GM19372 (cell line): Measurements from ENCODE around the gene IFT80.

Source experiments
- ATAC-seq: cut with Tn5 transposase; IDR thresholded peaks from one replicate; pipeline ENCODE4 v1.9.1; 2021; ENCODE audit warnings: mild to moderate bottlenecking, low read depth, moderate library complexity; ENCODE audit not compliant: unreplicated experiment

The IFT80 gene

DNA sequence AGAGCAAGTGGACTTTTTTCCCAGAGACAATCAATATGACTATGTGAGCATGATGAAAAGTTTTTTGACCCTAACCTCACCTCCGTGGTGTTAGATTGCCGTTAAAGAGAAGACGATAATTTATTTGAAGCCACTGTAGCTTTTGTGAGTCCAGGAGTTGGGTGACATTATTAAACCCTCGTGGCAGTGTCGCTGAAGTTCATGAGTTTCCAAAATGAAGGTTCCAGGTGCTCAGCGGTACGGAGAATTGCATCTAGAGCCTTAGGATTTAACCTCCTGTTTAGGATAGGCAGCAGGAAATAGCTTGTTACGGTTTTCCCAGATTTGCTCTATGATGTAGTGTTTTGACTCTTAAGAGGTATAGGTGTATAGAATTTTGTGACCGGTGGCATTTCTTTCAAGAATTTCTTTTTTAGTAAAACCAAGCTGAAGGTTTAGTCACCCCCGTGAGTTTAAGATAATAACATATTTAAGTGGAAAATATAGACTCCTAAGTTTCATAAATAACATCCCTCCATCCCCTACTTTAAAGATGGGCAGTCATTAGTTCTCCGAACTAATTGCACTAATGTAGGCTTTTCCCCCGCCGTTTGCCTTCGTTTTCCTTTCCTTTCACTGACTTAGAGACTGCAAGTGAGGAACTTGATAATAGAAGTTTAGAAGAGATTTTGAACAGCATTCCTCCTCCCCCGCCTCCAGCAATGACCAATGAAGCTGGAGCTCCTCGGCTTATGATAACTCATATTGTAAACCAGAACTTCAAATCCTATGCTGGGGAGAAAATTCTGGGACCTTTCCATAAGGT, 2.5 kb upstream of the IFT80 start:
- ATAC-seq, result no peak

DNA sequence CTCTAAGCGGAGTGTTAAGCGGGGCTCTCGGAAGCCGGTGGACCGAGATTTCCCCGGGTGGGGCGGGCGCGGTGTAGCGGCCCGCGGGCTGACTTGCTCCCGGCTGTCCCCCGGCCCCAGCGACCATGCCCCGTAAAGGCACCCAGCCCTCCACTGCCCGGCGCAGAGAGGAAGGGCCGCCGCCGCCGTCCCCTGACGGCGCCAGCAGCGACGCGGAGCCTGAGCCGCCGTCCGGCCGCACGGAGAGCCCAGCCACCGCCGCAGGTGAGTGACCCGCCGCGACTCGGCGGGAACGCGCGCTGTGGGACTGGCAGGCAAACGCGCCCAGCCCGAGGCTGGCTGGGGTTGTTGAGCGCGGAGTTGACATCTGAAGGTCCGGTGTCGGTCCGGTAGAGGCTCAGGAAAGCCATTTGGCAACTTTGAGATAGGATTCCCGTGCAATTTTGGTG, 1.7 kb upstream of the IFT80 start:
- ATAC-seq, result peak; percentile 18

DNA sequence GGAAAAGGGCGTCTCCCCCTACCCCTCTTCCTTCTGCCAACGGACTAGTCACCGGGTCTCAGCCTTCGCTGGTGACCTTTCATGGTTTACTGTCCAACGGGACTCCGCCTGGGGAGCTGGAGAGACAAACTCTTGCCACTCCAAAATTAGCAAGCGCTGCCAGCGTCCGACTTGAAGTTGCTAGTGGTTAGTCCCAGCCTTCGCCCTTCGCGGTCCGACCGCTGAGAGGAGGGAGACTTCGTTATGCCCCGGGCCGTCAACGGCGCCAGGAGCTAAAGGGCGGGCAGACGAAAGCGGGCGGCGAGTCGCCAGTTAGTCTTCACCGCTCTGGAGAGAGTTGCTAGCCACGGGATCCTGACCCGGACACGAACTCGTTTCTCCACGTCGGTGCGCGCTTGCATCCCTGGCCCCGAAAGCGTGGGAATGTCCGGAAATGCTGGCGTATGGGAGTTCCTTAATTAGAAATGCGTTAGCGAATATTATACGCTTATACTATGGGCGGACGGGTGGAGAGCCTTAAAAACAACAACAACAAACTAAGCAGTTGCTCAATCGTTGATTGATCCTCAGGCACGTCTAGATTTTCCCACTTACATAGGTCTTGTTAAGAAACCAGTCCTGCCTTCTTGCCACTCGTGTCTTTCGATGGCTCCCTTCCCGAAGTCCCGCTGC, 1.1 kb upstream of the IFT80 start:
- no peak for ATAC-seq

DNA sequence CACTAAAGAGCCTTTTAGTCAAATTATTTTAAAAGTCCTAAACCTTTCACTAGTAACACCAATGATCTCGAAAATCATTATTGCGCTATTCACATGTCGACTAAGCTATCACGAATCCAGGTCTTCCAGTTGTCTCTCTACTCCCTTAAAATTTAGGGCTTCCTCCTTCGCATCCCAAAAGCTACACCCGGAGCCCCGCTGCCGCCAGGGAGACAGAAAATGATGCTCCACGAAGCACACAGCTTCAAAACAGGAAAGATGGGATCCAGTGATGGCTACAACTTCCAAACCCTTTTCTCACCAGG, 253 bp downstream of the IFT80 start:
- ATAC-seq, result peak; percentile 6

DNA sequence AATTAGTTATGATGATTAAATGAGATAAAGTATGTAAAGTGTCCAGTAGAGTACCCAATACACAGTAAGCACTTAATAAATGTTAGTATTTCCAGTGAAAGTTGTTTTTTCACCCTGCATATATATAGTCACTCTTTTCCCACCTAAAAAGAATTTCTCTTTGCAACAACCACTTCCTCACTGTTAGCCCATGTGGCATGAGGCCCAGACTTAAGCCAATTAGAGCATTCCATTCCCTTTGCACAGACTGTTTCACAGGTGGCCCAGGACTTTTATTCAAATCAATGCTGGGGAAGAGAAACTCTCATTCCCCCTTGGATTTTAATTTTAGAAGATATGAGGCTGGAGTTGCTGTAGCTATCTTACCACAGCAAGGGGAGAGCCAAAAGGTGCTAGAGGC, 3.7 kb downstream of the IFT80 start:
- no peak for ATAC-seq

DNA sequence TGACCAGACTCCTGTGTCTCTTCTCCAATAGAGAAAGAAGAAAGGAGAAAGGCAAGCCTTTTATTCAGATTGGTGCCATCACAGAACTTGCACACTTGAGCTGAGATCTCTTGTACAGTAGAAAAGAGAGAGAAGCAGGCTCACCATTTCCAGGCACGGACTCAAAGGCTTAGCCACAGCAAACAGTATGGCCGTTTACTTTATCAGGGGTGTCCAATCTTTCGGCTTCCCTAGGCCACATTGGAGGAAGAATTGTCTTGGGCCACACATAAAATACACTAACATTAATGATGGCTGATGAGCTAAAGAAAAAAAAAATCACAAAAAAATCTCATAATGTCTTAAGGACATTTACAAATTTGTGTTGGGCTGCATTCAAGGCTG, 5.0 kb downstream of the IFT80 start:
- no peak for ATAC-seq

DNA sequence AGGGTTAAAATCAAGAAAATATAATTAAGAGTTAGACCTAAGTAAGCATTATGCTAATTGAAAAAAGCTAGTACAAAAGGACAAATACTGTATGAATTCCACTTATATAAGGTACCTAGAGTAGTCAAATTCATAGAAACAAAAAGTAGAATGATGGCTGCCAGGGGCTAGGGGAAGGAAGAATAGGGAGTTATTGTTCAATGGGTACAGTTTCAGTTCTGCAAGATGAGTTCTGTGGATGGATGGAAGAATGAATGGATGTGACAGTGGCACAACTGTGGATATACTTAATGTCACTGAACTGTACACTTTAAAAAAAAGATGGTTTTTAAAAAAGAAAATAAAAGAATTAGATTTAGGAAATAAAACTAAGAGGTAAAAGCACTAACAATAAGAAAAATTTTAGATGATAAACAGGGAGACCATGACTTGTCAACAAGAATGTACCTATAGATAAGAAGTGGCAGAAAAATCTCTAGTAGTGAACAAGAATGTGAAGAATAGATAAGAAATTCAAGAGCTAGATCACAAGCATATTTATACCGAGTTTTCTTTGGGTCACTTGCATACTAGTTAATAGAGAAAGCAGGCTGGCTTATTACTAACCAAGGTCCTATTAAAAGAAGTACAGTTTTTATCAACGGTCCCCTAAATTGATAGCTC, 5.5 kb downstream of the IFT80 start:
- no peak for ATAC-seq

DNA sequence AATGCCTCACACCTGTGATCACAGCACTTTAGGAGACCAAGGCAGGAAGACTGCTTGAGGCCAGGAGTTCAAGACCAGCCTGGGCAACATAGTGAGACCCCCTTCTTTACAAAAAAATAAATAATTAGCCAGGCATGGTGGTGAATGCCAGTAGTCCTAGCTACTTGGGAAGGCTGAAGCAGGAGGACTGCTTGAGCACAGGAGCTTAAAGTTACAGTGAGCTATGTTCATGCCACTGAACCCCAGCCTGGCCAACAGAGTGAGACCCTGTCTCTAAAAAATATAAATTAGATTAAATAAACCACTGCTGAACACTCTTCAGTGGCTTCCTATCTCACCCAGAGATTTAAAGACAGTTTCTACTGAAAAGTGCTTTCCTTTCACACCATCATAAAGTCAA, 6.2 kb downstream of the IFT80 start:
- ATAC-seq, result no peak

DNA sequence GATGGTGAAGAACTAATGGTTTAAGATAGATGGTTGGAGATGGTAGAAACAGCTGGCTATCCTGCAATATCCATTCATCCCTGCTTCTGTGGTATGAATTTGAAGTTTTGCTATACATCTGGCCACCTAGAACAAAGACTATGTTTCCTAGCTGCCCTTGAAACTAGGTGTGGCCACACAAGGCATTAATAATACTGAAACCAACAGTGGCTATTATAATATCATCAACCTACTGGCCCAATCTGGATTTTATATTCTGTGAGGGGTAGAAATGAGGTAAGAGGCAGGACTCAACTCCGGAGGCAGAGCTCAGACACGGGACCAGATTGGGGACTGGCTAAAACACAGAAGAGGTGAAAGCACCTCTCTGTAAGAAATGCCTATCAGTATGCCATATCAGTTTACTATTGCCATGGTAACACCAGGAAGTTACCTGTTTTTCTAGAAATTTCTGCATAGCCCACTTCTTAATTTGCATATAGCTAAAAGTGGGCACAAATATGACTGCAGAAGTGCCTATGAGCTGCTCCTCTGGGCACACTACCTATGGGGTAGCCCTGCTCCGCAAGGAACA, 8.4 kb downstream of the IFT80 start:
- no peak for ATAC-seq

DNA sequence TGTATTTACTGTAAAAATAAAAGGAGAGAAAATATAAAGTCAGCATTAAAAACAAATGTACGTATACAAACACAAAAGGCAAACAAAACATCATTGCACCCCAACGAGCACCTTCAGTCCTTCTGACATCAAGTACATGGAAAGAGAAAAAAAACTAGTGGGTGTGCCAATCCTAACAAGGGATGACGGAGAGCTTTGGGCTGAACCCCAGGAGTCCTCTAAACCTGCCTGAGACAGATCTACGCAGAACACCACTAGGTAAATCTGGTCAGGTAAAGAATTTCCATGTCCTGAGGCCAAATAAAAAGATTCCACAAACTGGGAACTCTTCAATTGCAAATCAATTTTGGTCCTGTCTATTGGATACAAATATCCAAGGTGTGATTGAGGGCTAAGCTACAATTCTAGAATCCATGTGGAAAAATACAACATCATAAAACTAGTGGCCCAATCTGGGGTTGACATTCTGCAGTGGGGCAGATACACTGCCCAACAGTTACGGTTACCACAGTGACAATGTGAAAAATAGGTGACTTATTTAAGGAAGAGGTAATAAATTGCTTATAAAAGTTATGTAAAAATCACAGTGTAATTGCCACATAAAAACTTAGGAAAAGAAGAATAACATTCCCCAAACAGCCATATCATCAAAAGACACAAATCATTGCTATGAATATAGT, 14.2 kb downstream of the IFT80 start:
- ATAC-seq, result no peak

DNA sequence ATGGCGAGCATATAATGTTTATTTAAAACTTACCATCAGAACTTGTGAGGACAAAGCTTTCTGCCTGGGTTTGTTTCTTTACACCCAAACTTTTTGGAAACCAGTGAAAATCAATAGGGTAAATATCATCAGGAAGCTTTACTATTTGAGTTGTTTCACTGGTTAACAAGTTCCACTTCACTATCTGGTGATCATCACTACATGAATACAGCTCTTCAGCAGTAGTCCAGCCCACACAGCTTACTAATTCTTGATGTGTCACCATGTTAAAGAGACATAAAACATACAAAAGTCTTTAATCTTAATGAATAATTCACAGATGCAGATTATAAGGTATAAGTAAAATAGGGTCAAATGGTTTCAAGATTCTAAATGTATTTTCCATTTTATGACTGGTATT, 17.6 kb downstream of the IFT80 start:
- no peak for ATAC-seq

DNA sequence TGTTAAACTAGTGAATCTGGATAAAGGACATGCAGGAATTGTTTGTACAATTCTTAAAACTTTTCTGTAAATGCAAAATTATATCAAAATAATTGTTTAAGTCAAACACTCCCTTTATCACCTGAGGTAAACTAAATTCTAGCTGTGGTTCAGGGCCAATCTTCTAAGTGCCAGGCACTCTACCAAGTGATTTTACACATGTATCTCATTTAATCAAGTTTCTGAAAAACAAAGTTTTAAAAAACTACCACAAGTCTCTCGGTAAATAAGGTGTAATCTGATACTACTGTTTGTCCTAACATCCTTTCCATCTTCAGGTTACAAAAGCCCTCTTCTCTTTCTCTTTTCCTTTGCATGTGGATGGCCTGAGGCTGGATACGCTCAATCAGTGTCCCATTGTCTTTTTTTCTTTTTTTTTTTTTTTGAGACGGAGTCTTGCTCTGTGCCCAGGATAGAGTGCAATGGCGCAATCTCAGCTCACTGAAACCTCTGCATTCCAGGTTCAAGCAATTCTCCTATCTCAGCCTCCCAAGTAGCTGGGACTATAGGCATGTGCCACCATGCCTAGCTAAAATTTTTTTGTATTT, 19.3 kb downstream of the IFT80 start:
- no peak for ATAC-seq

DNA sequence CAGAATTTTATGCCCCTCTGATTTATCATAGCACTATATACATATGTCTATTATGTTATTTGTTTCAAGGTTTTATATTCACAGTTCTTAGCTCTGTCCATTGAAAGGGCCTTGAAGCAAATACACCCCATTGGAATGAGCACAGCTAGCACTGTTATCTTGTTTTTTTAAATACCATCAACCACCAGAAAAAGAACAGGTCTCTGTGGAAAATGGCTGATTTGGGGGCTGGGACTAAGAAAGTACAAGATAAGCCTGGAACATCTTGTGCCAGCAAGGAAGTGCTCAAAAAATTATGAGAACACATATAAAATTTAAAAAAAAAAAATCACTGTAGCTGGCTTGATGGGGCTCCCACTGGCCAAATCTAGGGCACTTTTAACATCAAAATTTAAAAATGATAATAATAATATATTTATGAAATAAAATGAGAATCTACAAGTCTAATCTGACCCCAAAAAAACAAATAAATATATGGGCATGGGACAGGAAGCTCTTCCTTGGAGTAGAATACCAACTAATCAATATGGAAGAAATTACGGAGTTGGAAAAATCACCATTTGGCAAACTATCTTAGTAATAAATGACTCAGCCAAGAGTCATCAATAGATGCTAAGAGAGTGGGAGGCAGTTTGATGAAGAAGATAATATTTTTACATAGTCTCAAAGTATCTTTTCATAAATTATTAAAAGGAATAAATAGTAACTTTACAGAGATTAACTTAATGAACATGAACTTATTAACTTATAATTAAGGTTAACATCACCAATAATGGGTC, 20.5 kb downstream of the IFT80 start:
- ATAC-seq, result no peak

DNA sequence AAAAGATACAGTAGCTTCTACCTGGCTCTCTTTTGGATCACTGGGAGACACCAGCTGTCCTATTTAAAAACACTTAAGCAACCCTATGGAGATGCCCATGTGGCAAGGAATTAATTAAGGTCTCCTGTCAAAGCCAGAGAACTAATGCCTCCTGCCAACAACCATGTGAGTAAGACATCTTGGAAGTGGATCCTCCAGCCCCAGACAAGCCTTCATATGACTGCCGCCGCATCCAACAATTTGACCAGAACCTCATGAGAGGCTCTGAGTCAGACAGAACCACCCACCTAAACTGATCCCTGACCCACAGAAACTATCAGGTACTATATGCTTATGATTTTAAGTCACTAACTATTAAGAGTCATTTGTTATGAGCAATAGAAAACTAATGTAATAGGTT, 22.3 kb downstream of the IFT80 start:
- ATAC-seq, result no peak

DNA sequence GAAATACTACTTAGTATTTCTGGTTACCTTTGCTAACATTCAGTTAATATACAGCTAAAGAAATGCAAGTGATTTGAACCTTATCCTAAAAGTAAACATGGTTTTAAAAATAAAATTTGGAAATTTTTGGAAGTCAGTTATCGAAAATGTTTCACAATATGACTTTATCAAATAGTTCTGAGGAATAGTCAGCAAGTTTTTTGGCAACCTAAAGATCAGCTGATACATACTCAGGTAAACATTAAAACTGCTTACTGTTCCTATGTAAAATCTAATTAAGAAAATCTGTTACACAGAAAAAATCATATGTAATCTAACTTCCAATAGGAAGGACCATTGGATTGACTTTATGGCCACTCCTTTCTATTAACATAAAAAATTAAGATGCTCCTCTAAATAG, 24.1 kb downstream of the IFT80 start:
- no peak for ATAC-seq

DNA sequence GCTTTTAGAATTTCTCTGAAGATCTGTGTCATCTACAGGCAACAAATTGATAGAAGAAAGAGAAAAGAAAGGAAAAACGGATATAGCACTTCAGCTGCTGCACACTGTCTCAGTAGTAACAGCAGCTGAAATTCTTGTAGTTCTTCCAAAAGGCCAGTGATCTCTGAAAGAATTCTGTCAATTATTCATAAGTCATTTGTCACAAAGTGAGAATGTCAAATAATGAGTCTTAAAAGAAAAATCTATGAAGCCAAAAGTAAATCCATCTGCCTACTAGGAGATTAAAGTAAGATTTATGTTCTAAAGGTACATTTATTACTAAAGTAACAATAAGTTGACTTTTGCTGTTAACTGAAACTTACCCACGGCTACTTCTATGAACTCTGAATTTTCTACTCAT, 24.6 kb downstream of the IFT80 start:
- no peak for ATAC-seq

DNA sequence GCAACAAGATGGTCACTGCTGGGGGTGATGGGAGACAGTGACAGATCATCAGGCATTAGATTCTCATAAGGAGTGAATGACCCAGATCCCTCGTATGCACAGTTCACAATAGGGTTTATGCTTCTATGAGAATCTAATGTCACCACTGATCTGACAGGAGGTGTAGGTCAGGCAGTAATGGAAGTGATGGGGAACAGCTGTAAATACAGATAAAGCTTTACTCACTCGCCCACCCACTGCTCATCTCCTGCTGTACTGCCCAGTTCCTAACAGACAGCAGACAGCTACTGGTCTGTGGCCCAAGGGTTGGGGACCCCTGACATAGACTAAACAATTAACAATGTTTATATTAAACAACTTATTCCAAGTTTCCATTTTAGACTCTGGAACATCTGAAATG, 25.4 kb downstream of the IFT80 start:
- ATAC-seq, result no peak

DNA sequence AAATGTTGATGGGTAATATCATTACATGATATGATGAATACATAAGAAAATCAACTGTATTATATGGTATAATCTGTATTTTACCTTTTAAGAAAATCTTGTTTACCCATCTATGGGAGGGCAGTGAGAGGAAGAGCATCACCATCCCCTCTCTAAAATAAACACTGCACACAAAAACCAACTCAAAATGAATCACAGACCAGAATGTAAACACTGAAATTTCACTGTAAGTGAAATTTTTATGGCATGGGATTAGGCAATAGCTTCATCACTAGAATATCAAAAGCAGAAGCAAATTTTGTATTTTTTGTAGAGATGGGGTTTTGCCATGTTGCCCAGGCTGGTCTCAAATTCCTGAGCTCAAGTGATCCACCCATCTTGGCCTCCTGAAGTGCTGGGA, 26.2 kb downstream of the IFT80 start:
- ATAC-seq, result no peak

DNA sequence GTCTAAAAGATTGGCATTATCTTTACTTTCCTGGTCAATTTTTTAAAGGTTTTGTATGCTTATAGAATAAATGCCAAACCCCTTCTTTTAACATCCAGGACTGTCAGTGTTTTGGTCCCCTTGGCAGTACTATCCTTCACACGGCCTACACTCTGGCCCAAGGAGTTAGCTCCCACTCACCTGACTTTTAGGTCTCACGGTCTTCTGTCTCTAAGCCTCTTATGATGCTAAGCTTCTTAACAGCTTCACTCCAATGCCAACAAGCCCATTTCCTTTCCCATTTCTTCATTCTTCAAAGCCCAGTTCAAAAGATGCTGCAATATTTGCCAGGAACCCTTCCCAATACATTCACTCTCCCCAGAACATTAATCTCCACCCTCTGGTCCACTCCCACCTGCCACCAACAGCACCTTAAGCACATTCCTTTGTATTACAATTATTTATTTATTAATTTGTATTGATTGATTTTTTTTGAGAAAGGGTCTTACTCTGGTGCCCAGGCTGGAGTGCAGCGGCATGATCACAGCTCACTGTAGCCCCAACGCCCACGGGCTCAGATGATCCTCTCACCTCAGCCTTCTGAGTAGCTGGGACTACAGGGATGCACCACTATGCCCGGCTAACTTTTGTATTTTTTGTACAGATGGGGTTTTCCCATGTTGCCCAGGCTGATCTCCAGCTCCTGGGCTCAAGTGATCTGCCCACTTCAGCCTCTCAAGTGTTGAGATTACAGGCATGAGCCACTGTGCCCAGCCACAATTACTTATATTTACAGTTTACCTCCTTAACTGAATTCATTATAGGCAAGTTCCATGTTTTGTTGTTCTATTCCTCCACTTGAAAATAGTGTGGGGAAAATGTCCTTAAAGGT, 27.8 kb downstream of the IFT80 start:
- ATAC-seq, result no peak
